H9 (cell line): ENCODE measurements around the gene SLC12A5. TPM values are rescaled to one million over a fixed set of nuclear protein-coding genes. Genes with fewer than 3 reads are reported as not detected.

ENCODE experiments used
- DNase-seq: peaks from one replicate; pipeline ENCODE4 v3.0.0-alpha.2; 2017
- H2AFZ ChIP-seq: one replicate; pipeline ENCODE4 v1.6.1; 2013; ENCODE audit warnings: mild to moderate bottlenecking, low read length, control low read depth, moderate library complexity
- H2AK5ac ChIP-seq: 2 replicates; pipeline ENCODE4 v1.6.1; 2013; ENCODE audit warnings: low read length, control low read depth, mixed read lengths; ENCODE audit not compliant: insufficient read length
- H2BK120ac ChIP-seq: one replicate; pipeline ENCODE4 v1.6.1; 2013; ENCODE audit warnings: low read depth, mild to moderate bottlenecking, low read length, control low read depth, inconsistent platforms; ENCODE audit not compliant: poor library complexity, severe bottlenecking
- H2BK12ac ChIP-seq: 2 replicates; pipeline ENCODE4 v1.6.1; 2013; ENCODE audit warnings: low read length, control low read depth, mixed read lengths, low read depth; ENCODE audit not compliant: insufficient read length
- H2BK15ac ChIP-seq: 2 replicates; pipeline ENCODE4 v1.6.1; 2013; ENCODE audit warnings: low read depth, low read length, control low read depth
- H2BK20ac ChIP-seq: one replicate; pipeline ENCODE4 v1.6.1; 2013; ENCODE audit warnings: low read depth, mild to moderate bottlenecking, low read length, control low read depth, inconsistent platforms; ENCODE audit not compliant: poor library complexity, severe bottlenecking
- H2BK5ac ChIP-seq: 2 replicates; pipeline ENCODE4 v1.6.1; 2013; ENCODE audit warnings: low read length, control low read depth, mixed read lengths; ENCODE audit not compliant: insufficient read length
- H3K14ac ChIP-seq: 2 replicates; pipeline ENCODE4 v1.6.1; 2013; ENCODE audit warnings: low read length, control low read depth; ENCODE audit not compliant: insufficient read depth
- H3K18ac ChIP-seq: 2 replicates; pipeline ENCODE4 v1.6.1; 2013; ENCODE audit warnings: low read depth, mild to moderate bottlenecking, mixed read lengths, low read length, control low read depth; ENCODE audit not compliant: insufficient read length
- H3K23ac ChIP-seq: 2 replicates; pipeline ENCODE4 v1.6.1; 2013; ENCODE audit warnings: low read length, control low read depth, mixed read lengths, low read depth; ENCODE audit not compliant: insufficient read length
- H3K23me2 ChIP-seq: 2 replicates; pipeline ENCODE4 v1.6.1; 2013; ENCODE audit warnings: low read depth, mild to moderate bottlenecking, mixed read lengths, low read length, control low read depth; ENCODE audit not compliant: insufficient read length, poor library complexity, severe bottlenecking
- H3K27ac ChIP-seq: 2 replicates; pipeline ENCODE4 v1.5.1; 2013; ENCODE audit warnings: low read length, control low read depth, mixed read lengths, low read depth; ENCODE audit not compliant: insufficient read length
- H3K27me3 ChIP-seq: 2 replicates; pipeline ENCODE4 v1.6.1; 2013; ENCODE audit warnings: low read length, control low read depth, inconsistent platforms; ENCODE audit not compliant: insufficient read depth
- H3K4ac ChIP-seq: 2 replicates; pipeline ENCODE4 v1.6.1; 2013; ENCODE audit warnings: low read depth, mild to moderate bottlenecking, control low read depth, inconsistent platforms, low read length, moderate library complexity
- H3K4me1 ChIP-seq: 2 replicates; pipeline ENCODE4 v1.6.1; 2013; ENCODE audit warnings: low read length, control low read depth, inconsistent platforms; ENCODE audit not compliant: insufficient read depth
- H3K4me2 ChIP-seq: 2 replicates; pipeline ENCODE4 v1.6.1; 2013; ENCODE audit warnings: low read length, control low read depth, mixed read lengths; ENCODE audit not compliant: insufficient read length, insufficient read depth
- H3K56ac ChIP-seq: 2 replicates; pipeline ENCODE4 v1.6.1; 2013; ENCODE audit warnings: low read depth, mild to moderate bottlenecking, mixed read lengths, low read length, control low read depth; ENCODE audit not compliant: insufficient read length
- H3K79me1 ChIP-seq: 2 replicates; pipeline ENCODE4 v1.6.1; 2013; ENCODE audit warnings: low read depth, mild to moderate bottlenecking, moderate library complexity, low read length, control low read depth, inconsistent platforms; ENCODE audit not compliant: insufficient read depth, poor library complexity, severe bottlenecking
- H3K79me2 ChIP-seq: 2 replicates; pipeline ENCODE4 v1.6.1; 2013; ENCODE audit warnings: low read length, control low read depth, inconsistent platforms; ENCODE audit not compliant: insufficient read depth
- H3K9ac ChIP-seq: 2 replicates; pipeline ENCODE4 v1.6.1; 2013; ENCODE audit warnings: low read length, control low read depth, mixed read lengths; ENCODE audit not compliant: insufficient read length; ENCODE audit errors: extremely low read depth
- H3K9me3 ChIP-seq: one replicate; pipeline ENCODE4 v1.6.1; 2013; ENCODE audit warnings: low read depth, low read length, inconsistent platforms; ENCODE audit not compliant: control insufficient read depth
- H3T11ph ChIP-seq: one replicate; pipeline ENCODE4 v1.6.1; 2013; ENCODE audit warnings: mild to moderate bottlenecking, low read length, control low read depth, inconsistent platforms
- H4K20me1 ChIP-seq: one replicate; pipeline ENCODE4 v1.6.1; 2013; ENCODE audit not compliant: control insufficient read depth, insufficient read length, insufficient read depth
- H4K5ac ChIP-seq: 2 replicates; pipeline ENCODE4 v1.6.1; 2013; ENCODE audit warnings: low read depth, mild to moderate bottlenecking, mixed read lengths, low read length, control low read depth; ENCODE audit not compliant: insufficient read length
- H4K8ac ChIP-seq: replicated peaks from 2 replicates; pipeline ENCODE4 v1.6.1; 2013; ENCODE audit warnings: low read length, control low read depth, mixed read lengths, low read depth; ENCODE audit not compliant: insufficient read length
- H4K91ac ChIP-seq: 2 replicates; pipeline ENCODE4 v1.6.1; 2013; ENCODE audit warnings: low read depth, mild to moderate bottlenecking, moderate library complexity, mixed read lengths, low read length, control low read depth; ENCODE audit not compliant: insufficient read length
- H3K27ac Mint-ChIP-seq, 3 experiments: 2 replicates in 2 of 3; 3 replicates in 1 of 3; pipeline ENCODE4 v1.8.0; 2020 to 2021; ENCODE audit warnings: mixed read lengths in 3 of 3, mild to moderate bottlenecking in 1 of 3, moderate library complexity in 1 of 3
- H3K27me3 Mint-ChIP-seq: 2 replicates; pipeline ENCODE4 v1.8.0; 2021; ENCODE audit warnings: low read depth, mild to moderate bottlenecking, moderate library complexity, mixed read lengths
- H3K36me3 Mint-ChIP-seq, 3 experiments: 2 replicates in 2 of 3; 3 replicates in 1 of 3; pipeline ENCODE4 v1.8.0; 2020 to 2021; ENCODE audit warnings: low read depth in 3 of 3, mixed read lengths in 3 of 3; ENCODE audit not compliant: insufficient read depth in 1 of 3
- H3K4me1 Mint-ChIP-seq, 2 experiments: 2 replicates each; pipeline ENCODE4 v1.8.0; 2020; ENCODE audit warnings: mixed read lengths in 2 of 2
- H3K4me3 Mint-ChIP-seq, 2 experiments: 2 replicates in 1 of 2; 3 replicates in 1 of 2; pipeline ENCODE4 v1.8.0; 2020 to 2021; ENCODE audit warnings: mild to moderate bottlenecking in 2 of 2, mixed read lengths in 2 of 2, moderate library complexity in 1 of 2
- H3K9me3 Mint-ChIP-seq, 2 experiments: 2 replicates in 1 of 2; 3 replicates in 1 of 2; pipeline ENCODE4 v1.8.0; 2020; ENCODE audit warnings: mild to moderate bottlenecking in 2 of 2, mixed read lengths in 2 of 2, moderate library complexity in 1 of 2
- WGBS: extraction: QIAGEN DNeasy Blood & Tissue Kit; methylation state at CpG from one replicate; pipeline ENCODE4 v1.1.7; 2013; ENCODE audit warnings: missing lambda C conversion rate, low lambda C conversion rate, mixed read lengths; ENCODE audit not compliant: insufficient read length; ENCODE audit errors: extremely low coverage; 5-methylcytosine and 5-hydroxymethylcytosine counted together
- total RNA-seq: library from RNA; stranded (reverse); gene quantifications from 2 replicates; pipeline ENCODE4 v1.2.1, GENCODE V29; 2021
- TF ChIP-seq, protein P1 (sequence below): fragments of 200-600 bp; sonication (generic); conservative IDR thresholded peaks from 3 replicates; pipeline ENCODE4 v1.8.0; 2021; ENCODE audit warnings: antibody characterized with exemption, mild to moderate bottlenecking

SLC12A5 gene
- total RNA-seq, 1 experiment from 2014 or later: 8.7 TPM

- no peak overlapping the region for H2BK12ac ChIP-seq
- H2BK20ac ChIP-seq: no peak overlapping the region
- H3K23me2 ChIP-seq: peaks cover 18% of the 10 kb centered on the region
- H3K9me3 ChIP-seq: no peaks in the 10 kb centered on the region
- H3K14ac ChIP-seq: no peak overlapping the region
- no peak overlapping the region for H2AFZ ChIP-seq
- Mint-ChIP-seq H3K4me1 (peaks cover 17 to 28% of the 10 kb centered on the region in 2 experiments), H3K27me3 (peaks cover 30% of the 10 kb centered on the region), H3K27ac (no peak overlapping the region), H3K36me3 (peaks cover 44 to 62% (median 56%) of the 10 kb centered on the region in 3 experiments), H3K4me3 (no peak overlapping the region), H3K9me3 (no peaks in the 10 kb centered on the region)
- H3K56ac ChIP-seq: no peak overlapping the region
- H4K91ac ChIP-seq: no peak overlapping the region
- H3K18ac ChIP-seq: no peak overlapping the region
- H4K20me1 ChIP-seq: peaks cover 2% of the 10 kb centered on the region
- no peak overlapping the region for H2BK120ac ChIP-seq
- no CpG with 5 or more reads among the region's 4 CpGs for WGBS
- H4K5ac ChIP-seq: no peak overlapping the region
- no peaks in the 10 kb centered on the region for H3K79me2 ChIP-seq
- H2BK15ac ChIP-seq: no peak overlapping the region
- no peak overlapping the region for H3K27ac ChIP-seq
- no peak overlapping the region for H3K9ac ChIP-seq
- TF ChIP-seq, protein P1, sequence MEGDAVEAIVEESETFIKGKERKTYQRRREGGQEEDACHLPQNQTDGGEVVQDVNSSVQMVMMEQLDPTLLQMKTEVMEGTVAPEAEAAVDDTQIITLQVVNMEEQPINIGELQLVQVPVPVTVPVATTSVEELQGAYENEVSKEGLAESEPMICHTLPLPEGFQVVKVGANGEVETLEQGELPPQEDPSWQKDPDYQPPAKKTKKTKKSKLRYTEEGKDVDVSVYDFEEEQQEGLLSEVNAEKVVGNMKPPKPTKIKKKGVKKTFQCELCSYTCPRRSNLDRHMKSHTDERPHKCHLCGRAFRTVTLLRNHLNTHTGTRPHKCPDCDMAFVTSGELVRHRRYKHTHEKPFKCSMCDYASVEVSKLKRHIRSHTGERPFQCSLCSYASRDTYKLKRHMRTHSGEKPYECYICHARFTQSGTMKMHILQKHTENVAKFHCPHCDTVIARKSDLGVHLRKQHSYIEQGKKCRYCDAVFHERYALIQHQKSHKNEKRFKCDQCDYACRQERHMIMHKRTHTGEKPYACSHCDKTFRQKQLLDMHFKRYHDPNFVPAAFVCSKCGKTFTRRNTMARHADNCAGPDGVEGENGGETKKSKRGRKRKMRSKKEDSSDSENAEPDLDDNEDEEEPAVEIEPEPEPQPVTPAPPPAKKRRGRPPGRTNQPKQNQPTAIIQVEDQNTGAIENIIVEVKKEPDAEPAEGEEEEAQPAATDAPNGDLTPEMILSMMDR: no peak
- peaks cover 4% of the 10 kb centered on the region; the same call in 1 of the 2 replicates for H3K4me1 ChIP-seq
- no peak overlapping the region for H4K8ac ChIP-seq
- no peak overlapping the region for H3K4me2 ChIP-seq
- H3K27me3 ChIP-seq: peaks cover 12% of the 10 kb centered on the region; the same call in 1 of the 2 replicates
- H2BK5ac ChIP-seq: no peak overlapping the region
- H2AK5ac ChIP-seq: no peak overlapping the region
- DNase-seq: no peak
- no peak overlapping the region for H3K23ac ChIP-seq
- H3K4ac ChIP-seq: no peak overlapping the region
- H3T11ph ChIP-seq: no peak overlapping the region
- H3K79me1 ChIP-seq: no peaks in the 10 kb centered on the region
Observed at GRCh38 chr20:46062151-46062550, 33.1 kb downstream of the SLC12A5 start.
